HG02870 (cell line): ENCODE data around the gene RNU1-2.
"Not testable (repeated sequence)": the region's sequence is repeated elsewhere in the genome, so short reads cannot be mapped to it uniquely, and the experiment has no call there.

Experiments
- ATAC-seq: cut with Tn5 transposase; IDR thresholded peaks from one replicate; pipeline ENCODE4 v1.9.1; 2021; ENCODE audit warnings: mild to moderate bottlenecking, moderate library complexity; ENCODE audit not compliant: unreplicated experiment

RNU1-2 gene

DNA sequence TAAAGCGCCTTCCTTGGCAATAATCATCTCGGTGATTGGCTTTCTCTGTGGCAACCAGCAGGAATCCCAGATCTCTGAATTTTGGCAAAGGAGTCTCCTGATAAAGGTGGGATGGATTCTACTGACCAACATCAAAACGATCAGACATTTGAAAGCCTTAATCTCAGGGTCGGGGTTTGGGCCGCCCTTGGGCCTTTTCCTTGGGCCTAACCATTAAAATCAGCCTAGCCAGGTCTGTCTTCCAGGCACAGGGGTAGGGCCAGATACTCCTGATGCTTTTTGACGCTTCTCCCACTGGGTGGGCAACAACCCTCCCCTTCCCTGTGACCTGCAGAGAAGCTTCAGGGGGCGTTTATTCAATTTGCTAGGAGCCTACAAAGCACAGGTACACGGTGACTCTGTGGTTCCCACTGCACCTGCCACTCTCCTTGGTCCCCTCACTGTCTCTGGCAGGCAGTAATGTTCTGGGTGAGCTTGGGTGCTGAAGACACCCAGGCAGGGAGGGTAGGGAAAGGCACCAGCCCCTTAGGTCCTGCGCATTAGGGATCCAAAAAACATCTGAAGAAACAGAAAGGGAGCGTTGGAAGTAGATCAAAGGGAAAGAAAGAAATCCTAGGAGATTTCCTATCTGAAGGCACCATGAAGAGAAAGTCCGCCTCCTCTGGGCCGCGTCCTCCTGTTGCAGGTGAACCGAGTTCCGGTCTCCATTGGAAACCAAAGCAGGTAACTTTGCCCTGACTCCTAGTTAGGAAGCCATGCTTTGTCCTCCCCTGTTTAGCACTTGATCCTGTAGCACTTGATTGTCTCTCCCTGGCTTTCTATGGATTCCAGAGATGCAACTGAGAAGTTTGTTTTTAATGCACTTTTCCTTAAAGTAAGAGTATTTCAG lies 12.3 kb downstream of the RNU1-2 start:
- no peak for ATAC-seq

DNA sequence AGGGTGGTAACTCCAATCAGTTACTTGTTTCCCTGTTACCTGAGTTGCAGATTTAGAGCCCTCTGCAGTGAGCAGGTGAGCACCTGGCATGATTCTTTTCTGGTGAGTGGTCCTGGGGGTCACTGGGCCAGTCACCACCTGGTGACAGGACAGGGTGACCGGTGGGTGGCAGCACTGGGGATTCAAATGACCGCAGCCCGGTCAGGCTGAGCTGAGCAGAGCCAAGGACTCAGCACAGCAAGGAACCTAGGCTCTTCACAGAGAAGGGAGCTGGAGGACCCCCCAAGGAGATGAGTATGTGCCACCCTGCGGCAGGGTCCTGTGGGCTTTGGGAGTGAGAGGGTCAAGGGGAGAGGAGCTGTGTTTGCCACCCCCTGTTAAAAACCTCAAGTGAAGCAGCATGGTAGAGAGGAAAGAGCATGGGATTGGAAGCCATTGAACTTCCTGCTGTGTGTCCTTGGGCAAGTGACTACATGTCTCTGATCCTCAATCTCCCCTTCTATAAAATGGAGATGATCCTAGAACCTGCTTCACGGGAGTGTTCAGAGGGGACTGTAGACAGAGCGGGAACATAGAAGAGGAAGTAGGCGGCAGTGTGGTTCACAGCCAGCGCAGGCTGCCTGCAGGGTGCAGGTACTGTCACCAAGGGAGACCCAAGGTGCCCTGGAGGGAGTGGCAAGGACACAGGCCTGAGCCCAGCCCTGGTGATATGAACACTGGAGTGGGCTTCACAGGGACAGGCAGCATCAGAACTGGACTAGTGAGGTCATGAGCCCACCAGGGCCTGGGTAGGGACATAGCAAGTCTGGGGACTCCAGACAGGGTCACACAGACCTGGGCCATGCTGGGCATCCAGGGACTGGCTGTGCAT lies 16.3 kb downstream of the RNU1-2 start:
- ATAC-seq: not testable (repeated sequence)

DNA sequence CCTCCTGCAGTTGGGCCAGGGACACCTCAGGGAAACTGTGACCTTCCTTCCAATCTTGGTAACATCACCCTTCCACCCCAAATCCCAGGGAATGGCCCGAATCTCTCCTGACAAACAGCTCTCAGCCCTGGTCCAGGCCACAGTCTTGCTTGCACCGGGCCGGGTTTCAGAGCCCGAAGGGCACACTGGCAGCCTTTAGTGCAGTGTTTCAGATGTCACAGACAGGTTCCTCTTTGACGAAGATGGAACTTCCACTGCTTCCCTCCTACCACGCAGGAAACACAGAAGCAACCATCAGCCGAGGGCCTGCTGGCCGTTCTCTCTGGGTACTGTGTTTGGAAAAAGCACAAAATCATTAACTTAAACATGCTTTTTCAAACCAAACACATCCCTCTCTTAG lies 17.0 kb downstream of the RNU1-2 start:
- not testable (repeated sequence) for ATAC-seq

DNA sequence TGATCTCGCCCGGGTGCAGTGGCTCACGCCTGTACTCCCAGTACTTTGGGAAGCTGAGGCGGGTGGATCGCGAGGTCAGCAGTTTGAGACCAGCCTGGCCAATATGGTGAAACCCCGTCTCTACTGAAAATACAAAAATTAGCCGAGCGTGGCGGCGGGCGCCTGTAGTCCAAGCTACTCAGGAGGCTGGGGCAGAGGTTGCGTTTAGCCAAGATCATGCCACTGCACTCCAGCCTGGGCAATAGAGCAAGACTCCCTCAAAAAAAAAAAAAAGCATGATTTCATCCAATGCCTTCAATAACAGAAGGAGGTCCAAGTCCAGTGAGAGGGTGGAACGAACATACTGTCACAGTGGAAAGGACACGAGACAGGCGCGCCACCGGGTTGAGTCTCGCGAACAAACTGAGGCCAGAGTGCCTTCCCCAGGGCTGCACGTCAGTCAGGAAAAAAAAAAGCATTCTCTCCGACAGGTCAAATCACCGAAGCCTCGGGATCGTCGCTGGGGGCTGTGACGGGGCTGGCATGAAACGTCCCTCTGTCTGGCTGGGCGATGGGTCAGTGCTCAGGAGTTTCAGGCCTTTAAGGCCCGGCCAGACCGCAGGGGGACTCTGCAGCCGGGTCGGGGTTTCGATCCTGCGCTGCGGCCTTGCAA lies 17.5 kb downstream of the RNU1-2 start:
- ATAC-seq: no peak

DNA sequence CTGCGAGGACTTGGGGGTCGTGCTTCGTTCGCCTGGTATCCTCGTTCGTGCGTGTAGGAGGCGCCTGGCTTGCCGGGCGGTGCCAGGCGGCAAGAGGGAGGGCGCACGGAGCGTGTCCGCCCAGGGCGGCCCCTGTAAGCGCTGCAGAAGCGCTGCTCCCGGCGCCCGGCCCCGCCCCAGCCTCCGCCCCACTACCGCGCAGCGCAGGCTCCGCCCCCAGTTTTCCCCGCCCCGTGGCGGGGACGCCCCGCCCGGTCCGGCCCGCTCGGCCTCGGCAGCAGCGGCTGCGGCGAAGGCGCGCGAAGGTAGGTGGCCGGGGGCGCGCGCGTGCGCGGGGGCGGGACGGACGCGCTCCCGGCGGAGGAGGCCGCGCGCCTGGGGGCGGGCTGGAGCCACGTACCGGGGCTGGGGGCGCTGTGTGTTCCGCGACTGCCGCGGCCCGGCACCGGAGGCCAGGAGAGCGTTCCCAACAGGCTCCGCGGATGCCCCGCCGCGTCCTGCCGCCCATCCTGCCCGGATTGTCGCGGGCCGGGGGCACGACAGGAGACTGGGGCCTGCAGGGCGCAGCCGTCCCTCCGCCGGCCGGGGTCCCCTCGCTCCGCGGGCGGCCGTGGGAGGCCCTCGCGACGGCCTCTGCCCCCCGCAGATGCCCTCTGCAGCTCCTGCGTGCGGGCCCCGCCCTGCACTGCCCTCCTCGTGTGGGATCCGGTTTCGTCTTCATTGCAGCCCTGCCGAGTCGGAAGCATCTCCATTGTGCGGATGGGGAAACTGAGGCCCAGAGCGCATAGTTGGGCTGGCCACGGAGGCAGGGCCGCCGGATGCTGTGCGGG lies 18.3 kb downstream of the RNU1-2 start:
- no peak for ATAC-seq

DNA sequence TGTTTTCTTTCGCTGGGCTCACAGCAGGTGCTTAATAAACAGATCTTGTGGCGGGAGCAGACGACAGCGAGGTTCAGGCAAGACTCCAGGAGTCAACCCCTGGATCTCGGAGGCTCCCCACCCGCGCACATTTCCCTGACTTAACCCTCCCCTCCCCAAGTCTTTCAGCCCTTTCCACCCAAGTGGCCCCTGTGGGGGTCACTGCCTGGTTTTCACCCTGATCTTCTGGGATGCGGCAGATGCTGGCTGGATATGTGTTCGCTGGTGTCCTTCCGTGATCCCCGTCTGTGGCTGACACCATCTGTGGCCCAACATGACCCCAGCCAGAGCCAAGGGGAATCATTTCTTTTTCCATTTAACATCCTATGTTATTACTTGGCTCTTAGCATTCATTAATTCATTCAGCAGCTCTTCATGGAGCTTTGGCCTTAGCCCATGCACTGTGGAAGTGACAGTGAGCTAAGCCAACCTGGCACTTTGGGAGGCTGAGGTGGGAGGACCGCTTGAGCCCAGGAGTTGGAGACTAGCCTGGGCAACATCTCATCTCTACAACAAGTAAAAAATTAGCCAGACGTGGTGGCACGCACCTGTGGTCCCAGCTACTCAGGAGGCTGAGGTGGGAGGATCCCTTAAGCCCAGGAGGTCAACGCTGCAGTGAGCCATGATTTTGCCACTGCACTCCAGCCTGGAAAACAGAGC lies 19.3 kb downstream of the RNU1-2 start:
- not testable (repeated sequence) for ATAC-seq

DNA sequence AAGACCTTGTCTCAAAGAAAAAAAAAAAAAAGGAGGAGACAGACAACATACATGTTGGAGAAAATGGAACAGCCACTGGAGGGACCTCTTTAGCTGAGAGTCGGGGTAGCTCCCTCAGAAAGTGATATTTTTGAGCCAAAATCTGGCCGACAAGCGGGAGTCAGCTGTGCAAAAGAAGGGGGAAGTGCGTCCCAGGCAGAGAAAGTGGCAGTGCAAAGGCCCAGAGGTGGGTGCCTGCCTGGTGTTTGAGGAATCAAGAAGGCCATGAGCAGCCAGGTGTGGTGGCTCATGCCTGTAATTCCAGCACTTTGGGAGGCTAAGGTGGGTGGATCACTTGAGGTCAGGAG lies 19.8 kb downstream of the RNU1-2 start:
- no peak for ATAC-seq

DNA sequence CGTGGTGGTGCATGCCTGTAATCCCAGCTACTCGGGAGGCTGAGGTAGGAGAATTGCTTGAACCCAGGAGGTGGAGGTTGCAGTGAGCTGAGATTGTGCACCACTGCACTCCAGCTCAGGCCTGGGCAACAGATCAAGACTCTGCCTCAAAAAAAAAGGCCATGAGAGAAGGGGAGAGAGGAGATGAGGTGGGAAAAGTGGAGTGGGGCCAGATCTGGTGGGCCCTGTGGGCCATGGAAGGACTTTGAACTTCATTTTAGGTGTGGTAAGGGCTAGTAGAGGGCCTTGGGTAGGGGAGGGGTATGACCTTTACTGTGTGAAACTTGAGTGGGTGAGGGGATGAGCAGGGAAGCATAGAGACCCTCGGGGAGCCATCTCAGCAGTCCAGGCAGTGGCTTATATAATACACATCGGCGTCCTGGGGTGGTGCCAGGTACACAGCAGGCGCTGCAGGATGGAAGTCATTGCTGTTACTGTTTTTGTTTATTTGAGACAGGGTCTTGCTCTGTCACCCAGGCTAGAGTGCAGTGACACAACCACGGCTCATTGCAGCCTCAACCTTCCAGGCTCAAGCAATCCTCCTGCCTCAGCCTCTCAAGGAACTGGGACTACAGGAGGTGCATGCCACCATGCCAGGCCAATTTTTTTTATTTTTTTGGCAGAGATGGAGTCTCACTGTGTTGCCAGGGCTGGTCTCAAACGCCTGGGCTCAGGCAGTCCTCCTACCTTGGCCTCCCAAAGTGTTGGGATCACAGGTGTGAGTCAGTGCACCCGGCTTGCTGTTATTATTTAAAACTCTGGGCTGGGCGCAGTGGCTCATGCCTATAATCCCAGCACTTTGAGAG lies 20.5 kb downstream of the RNU1-2 start:
- not testable (repeated sequence) for ATAC-seq

DNA sequence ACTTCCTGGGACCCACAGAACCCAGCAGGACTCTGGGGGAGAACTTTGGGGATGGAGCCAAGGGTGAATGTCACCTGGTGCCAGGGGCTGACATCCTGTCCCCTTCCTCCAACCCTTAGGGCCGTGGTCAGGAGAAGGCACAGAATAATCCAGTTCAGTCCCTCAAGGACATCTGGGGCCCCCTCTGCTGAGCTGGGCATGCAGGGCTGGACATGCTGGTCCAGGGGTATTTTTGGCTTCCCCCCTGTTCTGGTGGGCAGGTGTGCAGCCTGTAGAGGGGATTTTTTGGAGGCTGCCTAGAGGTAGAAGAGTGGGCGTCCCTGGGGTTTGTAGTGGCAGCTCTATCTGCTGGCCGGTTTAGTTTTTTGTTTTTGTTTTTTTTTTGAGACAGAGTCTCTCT lies 22.6 kb downstream of the RNU1-2 start:
- no peak for ATAC-seq

DNA sequence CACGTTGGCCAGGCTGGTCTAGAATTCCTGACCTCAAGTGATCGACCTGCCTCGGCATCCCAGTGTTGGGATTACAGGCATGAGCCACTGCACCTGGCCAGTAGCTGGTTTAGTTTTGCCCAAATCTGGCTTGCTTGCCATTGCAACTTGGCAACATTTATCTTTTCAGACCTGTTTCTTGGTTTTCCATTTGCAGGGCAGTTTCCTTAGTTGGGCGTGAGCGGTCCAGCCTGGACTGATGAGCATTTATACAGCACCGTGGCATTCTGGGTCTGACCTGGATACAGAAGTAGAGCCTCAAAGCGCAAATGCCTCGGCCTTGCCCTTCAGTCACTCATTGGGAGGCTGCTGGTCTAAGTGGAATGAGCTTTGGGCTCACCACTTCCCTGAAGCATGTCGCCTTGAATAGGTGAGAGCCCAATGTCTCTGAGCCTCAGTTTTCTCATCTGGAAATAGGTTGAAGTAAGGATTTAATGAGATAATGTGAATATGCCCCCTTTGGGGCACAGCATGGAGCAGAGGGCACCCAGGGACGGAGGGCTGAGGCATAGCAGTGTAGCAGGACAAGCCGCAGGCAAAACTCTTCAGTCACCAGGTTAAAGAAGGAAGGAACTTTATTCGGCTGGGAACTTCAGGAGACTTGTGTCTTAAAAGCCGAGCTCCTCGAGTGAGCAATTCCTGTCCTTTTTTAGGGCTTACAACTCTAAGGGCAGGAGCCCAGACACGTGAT lies 23.3 kb downstream of the RNU1-2 start:
- not testable (repeated sequence) for ATAC-seq

DNA sequence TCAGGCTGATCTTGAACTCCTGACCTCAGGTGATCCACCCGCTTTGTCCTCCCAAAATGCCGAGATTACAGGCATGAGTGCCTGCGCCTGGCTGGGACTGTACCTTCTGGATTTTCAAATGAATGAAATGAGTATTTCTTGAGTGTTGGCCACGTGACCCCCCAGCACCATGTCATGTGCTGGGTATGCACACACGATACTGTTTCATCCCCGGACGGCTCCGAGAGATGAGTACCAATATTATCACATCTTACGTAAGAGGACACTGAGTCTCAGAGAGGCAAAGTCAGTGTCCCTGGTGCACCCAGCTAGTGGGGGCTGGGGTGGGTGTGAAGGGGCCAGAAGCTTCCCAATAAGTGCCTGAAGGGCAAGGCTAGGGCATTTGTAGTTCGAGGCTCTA lies 25.2 kb downstream of the RNU1-2 start:
- ATAC-seq: no peak

DNA sequence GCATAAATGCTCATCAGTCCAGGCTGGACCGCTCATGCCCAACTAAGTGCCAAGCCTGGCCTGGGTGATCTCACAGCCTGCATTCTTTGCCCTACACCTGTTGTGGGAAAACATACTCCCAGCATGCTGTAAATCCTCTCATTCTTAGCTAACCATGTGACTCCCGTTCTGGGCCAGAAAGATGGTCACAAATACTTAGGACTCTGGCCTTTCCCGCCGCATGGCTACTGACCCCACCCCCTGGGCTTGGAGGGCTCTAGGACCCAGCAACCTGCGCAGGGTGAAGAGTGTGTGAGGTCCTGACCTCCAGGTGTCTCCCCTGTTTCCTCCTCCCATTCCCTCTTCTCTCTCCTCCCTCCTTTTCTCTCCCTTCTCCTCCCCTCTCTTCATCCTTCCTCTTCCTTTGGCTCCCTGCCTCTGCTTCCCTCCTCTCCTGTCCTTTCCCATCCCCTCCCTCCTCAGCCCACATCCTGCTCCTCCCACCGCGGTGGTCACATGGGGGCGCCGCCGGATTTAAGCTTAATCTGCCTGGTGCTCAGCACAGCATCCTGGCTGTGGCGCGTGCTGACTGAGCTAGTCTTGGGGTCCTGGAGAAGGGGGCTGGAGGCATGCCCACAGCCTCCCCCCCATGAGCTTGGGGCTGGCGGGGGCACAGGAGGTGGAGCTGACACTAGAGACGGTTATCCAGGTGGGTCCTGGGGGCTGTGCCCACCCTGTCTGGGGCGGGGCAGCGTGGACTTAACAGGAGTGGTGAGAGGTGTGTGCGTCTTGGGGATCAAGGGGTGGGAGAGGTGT lies 25.8 kb downstream of the RNU1-2 start, which contains the start of gene CROCC:
TSS of gene CROCC (plus strand) at position 541 of the 795 bp plus-strand sequence. CDS start at position 629, 88 bp downstream.
- no peak for ATAC-seq

DNA sequence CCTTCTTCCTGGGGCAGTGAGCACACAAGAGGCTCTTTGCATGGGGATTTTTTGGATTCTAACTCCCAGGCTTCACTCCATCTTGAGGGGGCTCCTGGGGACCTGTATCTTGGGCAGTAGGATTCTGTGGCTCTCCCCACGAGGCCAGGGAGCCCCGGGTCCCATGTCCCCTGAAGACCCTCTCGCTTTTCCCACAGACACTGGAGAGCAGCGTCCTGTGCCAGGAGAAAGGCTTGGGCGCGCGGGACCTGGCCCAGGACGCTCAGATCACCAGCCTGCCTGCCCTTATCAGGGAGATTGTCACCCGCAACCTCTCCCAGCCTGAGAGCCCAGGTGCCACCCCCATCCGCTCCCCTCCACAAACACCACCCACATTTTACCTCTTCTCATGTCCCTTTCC lies 26.7 kb downstream of the RNU1-2 start:
- no peak for ATAC-seq

DNA sequence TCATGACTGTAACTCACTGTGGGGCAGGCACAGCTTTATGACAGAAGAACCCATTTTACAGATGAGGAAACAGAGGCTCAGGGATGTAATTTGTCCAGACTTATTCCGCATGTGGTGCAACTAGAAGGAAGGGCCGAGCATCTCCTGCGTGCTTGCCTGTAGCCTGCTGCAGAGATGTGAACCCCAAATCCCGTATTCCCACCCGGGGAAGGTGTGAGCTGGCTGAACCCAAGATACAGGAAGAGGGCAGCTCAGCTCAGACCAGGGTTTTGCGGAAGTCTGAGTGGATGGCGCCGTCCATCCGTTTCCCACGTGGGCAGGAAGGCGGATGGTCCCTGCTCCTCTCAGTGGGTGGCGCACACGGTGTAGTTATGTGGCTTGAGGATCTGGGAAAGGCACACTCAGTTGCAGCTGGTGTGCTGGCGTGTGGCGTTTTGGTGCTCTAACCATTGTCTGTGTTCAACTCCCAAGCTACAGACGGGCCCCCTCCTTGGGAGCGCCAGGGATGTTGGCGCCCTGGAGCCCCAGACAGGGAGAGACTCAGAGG lies 27.2 kb downstream of the RNU1-2 start:
- no peak for ATAC-seq

DNA sequence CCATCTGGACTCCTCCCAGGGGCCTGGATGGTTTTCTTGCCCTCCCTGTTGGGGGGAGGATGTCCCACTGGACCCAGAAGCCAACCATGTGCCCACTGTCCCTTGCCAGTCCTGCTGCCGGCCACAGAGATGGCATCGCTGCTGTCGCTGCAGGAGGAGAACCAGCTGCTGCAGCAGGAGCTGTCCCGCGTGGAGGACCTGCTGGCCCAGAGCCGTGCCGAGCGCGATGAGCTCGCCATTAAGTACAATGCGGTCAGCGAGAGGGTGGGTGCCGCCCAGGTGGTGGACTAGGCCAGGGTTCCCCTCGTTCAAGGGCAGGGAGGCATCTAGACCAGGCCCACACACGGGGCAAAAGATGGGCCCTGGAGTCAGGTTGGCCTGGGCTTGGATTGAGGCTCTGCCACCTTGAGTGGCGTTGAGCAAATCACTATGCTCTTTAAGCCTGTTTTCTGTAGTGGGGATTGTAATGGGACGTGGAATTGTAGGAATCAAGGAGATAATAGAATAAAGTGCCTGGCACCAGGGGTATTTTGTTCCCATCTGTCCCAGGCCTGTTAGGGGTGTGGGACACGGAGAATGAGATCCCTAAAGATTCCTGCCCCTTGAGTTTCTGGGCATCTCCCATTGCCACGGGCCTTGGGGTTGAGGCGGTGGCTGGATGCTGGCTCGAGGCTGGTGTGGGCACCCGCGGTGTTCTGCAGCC lies 28.6 kb downstream of the RNU1-2 start:
- ATAC-seq: no peak

DNA sequence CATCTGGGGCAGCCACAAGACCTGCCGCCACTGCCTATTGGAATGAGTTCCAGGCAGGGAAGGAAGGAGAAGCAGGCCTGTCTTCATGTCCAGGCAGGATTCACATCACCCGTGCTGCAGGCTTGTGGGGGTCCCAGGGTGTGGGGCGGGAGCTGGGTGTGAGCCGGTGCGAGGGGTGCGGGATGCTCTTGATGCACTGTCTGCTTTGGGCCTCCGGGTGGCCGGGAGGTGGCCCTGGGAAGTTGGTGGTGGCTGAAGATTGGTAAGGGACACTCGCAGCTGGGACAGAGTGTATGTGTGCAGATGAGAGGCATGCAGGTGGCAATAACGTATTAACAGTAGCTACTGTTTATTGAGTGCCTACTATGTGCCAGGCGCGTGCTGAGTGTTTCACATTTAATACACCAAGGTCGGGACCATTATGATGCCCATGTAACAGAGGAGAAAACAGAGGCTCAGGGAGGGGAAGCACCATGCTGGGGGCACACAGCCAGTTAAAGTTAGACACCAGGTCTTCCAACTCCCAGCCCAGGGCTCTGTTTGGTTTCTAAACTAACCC lies 29.2 kb downstream of the RNU1-2 start:
- no peak for ATAC-seq
